MM.1S (cell line): ENCODE data around the gene SEC63.

Experiments
- EZH2 ChIP-seq: fragments of 300-600 bp; sonication (generic); optimal IDR thresholded peaks from 2 replicates; pipeline ENCODE3; 2017; ENCODE audit warnings: low read depth, mild to moderate bottlenecking, antibody characterized with exemption, low read length, mixed read lengths
- TF ChIP-seq, protein P1 (sequence below): fragments of 300-600 bp; sonication (generic); IDR thresholded peaks from 2 replicates; pipeline ENCODE4 v1.5.1; 2016; ENCODE audit warnings: antibody characterized with exemption, low read length, mixed read lengths

DNA sequence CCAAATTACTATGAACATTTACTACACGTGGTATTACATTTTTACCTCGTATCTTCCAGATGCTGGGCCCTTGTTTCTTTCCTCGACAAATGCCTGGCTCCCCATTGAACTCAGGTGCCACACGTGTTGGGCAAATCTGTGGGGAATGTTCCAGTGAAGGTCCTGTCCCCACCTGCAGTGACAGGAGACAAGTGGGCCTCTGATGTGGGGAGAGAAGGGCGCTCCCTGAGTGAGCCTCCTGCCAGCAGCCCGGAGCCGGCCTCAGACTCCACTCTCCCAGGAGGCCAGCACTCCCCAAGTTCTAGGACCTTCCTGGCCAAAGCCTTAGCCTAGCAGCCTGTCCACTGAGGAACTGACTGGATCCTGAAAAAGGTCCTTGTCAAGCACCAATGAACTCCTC, 112.2 kb downstream of the SEC63 start:
- TF ChIP-seq, protein P1, sequence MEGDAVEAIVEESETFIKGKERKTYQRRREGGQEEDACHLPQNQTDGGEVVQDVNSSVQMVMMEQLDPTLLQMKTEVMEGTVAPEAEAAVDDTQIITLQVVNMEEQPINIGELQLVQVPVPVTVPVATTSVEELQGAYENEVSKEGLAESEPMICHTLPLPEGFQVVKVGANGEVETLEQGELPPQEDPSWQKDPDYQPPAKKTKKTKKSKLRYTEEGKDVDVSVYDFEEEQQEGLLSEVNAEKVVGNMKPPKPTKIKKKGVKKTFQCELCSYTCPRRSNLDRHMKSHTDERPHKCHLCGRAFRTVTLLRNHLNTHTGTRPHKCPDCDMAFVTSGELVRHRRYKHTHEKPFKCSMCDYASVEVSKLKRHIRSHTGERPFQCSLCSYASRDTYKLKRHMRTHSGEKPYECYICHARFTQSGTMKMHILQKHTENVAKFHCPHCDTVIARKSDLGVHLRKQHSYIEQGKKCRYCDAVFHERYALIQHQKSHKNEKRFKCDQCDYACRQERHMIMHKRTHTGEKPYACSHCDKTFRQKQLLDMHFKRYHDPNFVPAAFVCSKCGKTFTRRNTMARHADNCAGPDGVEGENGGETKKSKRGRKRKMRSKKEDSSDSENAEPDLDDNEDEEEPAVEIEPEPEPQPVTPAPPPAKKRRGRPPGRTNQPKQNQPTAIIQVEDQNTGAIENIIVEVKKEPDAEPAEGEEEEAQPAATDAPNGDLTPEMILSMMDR: no peak
- no peak for TF ChIP-seq EZH2
